ACC112 (cell line): ENCODE measurements around the gene PTPRM.

Experiments used
- H2AFZ ChIP-seq: fragments of 200-600 bp; sonication (generic); one replicate; pipeline ENCODE4 v1.6.0; 2017; ENCODE audit warnings: antibody characterized with exemption, low read length; ENCODE audit not compliant: unreplicated experiment
- H3K27ac ChIP-seq: fragments of 200-600 bp; sonication (generic); 2 replicates; pipeline ENCODE4 v1.5.1; 2014; ENCODE audit warnings: low read depth, mild to moderate bottlenecking, antibody characterized with exemption, low read length, moderate library complexity
- H3K27me3 ChIP-seq: fragments of 200-600 bp; sonication (generic); 2 replicates; pipeline ENCODE4 v1.6.1; 2014; ENCODE audit warnings: mild to moderate bottlenecking, antibody characterized with exemption, low read length, moderate library complexity, mixed read lengths; ENCODE audit not compliant: insufficient read depth
- H3K36me3 ChIP-seq: fragments of 200-600 bp; sonication (generic); 2 replicates; pipeline ENCODE4 v1.6.1; 2016; ENCODE audit warnings: mild to moderate bottlenecking, antibody characterized with exemption, low read length, moderate library complexity, mixed read lengths; ENCODE audit not compliant: insufficient read depth
- H3K4me1 ChIP-seq: fragments of 200-600 bp; sonication (generic); one replicate; pipeline ENCODE4 v1.6.1; 2016; ENCODE audit warnings: low read length, mixed read lengths; ENCODE audit not compliant: insufficient read depth, unreplicated experiment, control insufficient read depth
- H3K4me3 ChIP-seq: fragments of 200-600 bp; sonication (generic); 2 replicates; pipeline ENCODE4 v1.5.1; 2014; ENCODE audit warnings: mild to moderate bottlenecking, low read depth, low read length
- H3K79me2 ChIP-seq: fragments of 200-600 bp; sonication (generic); one replicate; pipeline ENCODE4 v1.6.0; 2016; ENCODE audit warnings: low read length; ENCODE audit not compliant: control insufficient read depth, unreplicated experiment, insufficient read depth

PTPRM gene

DNA sequence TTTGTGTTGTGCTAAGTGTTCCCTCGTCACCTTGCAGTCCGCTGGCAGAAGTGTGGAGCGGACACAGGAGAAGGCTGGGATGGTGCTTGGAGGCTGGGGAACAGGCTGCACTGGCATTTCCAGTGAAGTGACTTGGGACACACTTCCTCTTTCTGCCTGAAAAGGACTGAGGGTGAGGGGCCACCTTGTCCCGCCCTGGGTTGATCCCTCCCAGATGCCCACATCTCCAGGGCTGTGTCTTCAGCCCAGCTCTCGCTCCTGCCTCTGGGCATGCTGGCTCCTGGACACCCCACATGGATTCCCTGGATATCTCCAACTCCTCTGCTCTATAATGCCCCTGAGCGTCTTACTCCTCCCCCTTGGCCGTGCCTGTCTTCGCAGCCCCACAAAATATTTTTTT lies 412.6 kb downstream of the PTPRM start:
- no peaks in the 10 kb centered on the region for H3K27me3 ChIP-seq
- H2AFZ ChIP-seq: no peak overlapping the region
- no peaks in the 10 kb centered on the region for H3K79me2 ChIP-seq
- H3K27ac ChIP-seq: no peak overlapping the region
- H3K4me3 ChIP-seq: no peak overlapping the region
- H3K36me3 ChIP-seq: no peaks in the 10 kb centered on the region
- H3K4me1 ChIP-seq: no peaks in the 10 kb centered on the region

GRCh38 chr18:7980136-7980535 lies 413.0 kb downstream of the PTPRM start:
- Histone ChIP-seq H2AFZ (no peak overlapping the region), H3K27ac (no peak overlapping the region), H3K36me3 (no peaks in the 10 kb centered on the region), H3K27me3 (no peaks in the 10 kb centered on the region), H3K4me3 (no peak overlapping the region), H3K4me1 (no peaks in the 10 kb centered on the region), H3K79me2 (no peaks in the 10 kb centered on the region)

DNA sequence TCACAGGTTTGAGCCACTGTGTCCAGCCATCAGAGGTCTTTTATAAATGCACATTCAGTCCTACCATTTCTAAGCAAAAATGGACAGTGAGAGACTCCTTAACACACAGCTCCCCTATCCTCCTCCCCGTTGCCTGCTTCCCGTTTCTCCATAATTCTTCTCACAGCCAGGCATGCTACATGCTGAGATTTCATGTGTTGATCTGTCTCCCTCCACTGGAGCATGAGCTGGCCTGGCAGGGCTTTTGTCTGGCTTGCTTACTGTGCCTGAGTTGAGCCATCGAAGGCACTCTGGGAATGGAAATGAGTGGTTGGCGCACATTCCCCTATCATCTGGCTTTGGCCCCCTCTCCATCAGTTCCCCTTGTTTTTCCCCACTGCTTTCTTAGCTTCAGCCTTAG lies 413.5 kb downstream of the PTPRM start:
- H3K27me3 ChIP-seq: no peaks in the 10 kb centered on the region
- no peaks in the 10 kb centered on the region for H3K79me2 ChIP-seq
- H3K4me1 ChIP-seq: no peaks in the 10 kb centered on the region
- no peak overlapping the region for H2AFZ ChIP-seq
- no peaks in the 10 kb centered on the region for H3K36me3 ChIP-seq
- H3K4me3 ChIP-seq: no peak overlapping the region
- no peak overlapping the region for H3K27ac ChIP-seq

- H3K4me3 ChIP-seq: no peak overlapping the region
- no peaks in the 10 kb centered on the region for H3K27me3 ChIP-seq
- no peaks in the 10 kb centered on the region for H3K79me2 ChIP-seq
- H3K36me3 ChIP-seq: no peaks in the 10 kb centered on the region
- no peak overlapping the region for H2AFZ ChIP-seq
- H3K4me1 ChIP-seq: peaks cover 6% of the 10 kb centered on the region
- no peak overlapping the region for H3K27ac ChIP-seq
Observed at GRCh38 chr18:7982216-7982615, 415.1 kb downstream of the PTPRM start.

DNA sequence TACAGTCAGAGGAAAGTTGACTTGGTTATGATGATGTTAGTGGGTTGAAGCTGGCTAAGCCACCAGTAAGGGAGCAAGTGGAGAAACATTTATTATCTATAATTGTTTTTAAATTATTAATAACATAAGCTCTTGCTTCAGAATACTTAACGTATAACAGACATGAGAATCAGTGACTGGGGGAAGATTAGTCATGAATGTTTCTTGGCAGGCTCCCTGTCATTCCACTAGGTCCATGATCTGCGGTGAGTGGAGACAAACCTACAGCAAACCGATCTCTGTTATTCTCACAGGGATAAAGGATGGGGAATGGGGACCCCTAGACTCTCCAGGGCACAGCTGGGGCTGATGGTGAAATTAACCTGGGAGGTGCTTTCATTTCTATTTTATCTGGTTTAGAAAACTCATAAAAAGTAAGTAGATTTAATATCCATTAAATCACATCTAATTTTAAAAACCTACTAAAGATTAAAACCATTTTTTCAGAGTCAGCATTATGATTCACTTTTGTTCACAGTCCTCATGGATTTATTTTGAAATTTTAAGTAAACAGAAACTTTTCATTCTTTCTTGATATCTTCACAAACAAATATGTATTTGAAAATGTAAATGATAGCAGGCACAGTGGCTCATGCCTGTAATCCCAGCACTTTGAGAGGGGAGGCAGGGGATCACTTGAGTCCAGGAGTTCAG lies 420.3 kb downstream of the PTPRM start:
- no peaks in the 10 kb centered on the region; the same call in 1 of the 2 replicates for H3K36me3 ChIP-seq
- H3K27me3 ChIP-seq: no peaks in the 10 kb centered on the region
- H3K27ac ChIP-seq: peak overlapping the region; percentile 68
- H3K79me2 ChIP-seq: peaks cover 11% of the 10 kb centered on the region
- H2AFZ ChIP-seq: no peak overlapping the region
- peaks cover 12% of the 10 kb centered on the region for H3K4me1 ChIP-seq
- no peak overlapping the region for H3K4me3 ChIP-seq

DNA sequence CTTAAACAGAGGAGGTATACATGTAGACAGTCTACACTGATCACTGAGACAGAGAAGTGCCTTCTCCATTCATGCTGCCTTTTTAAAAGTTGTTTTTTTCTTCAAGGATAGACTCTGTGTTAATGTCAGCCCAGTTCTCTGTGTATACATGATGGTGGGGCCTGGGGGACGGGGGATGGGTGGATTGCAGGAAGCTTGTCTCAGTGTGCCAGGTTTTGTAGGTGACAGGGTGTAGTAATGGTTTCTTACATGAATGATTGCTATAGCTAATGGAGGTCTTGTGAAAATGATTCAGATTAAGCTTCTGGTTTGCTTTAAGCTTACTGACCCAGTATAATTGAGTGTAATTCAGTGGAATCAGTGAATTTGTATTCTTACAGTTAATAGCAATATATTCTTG lies 423.6 kb downstream of the PTPRM start:
- Histone ChIP-seq H2AFZ (no peak overlapping the region), H3K79me2 (peaks cover 11% of the 10 kb centered on the region), H3K4me3 (no peak overlapping the region), H3K27me3 (no peaks in the 10 kb centered on the region), H3K27ac (no peak overlapping the region), H3K4me1 (peaks cover 12% of the 10 kb centered on the region), H3K36me3 (peaks cover 3% of the 10 kb centered on the region)

GRCh38 chr18:8001711-8002301 lies 434.7 kb downstream of the PTPRM start:
- Histone ChIP-seq H3K27ac (no peak overlapping the region), H3K4me1 (peaks cover 14% of the 10 kb centered on the region), H3K27me3 (no peaks in the 10 kb centered on the region), H3K79me2 (no peaks in the 10 kb centered on the region), H3K36me3 (no peaks in the 10 kb centered on the region), H2AFZ (no peak overlapping the region), H3K4me3 (no peak overlapping the region)

GRCh38 chr18:8003878-8004675 lies 437.0 kb downstream of the PTPRM start:
- Histone ChIP-seq H3K4me3 (peak overlapping the region; percentile 35; the same call in 1 of the 2 replicates), H3K36me3 (no peaks in the 10 kb centered on the region), H2AFZ (no peak overlapping the region), H3K79me2 (no peaks in the 10 kb centered on the region), H3K27me3 (no peaks in the 10 kb centered on the region), H3K27ac (peak overlapping the region; percentile 43), H3K4me1 (peaks cover 14% of the 10 kb centered on the region)

- Histone ChIP-seq H2AFZ (no peak overlapping the region), H3K79me2 (no peaks in the 10 kb centered on the region), H3K27ac (no peak overlapping the region), H3K27me3 (no peaks in the 10 kb centered on the region), H3K36me3 (no peaks in the 10 kb centered on the region), H3K4me3 (no peak overlapping the region), H3K4me1 (peaks cover 14% of the 10 kb centered on the region)
Observed at GRCh38 chr18:8004792-8005191, 437.7 kb downstream of the PTPRM start.

- no peak overlapping the region for H3K27ac ChIP-seq
- no peaks in the 10 kb centered on the region for H3K79me2 ChIP-seq
Observed at GRCh38 chr18:8005870-8006569, 438.9 kb downstream of the PTPRM start.

More at GRCh38 chr18:8005870-8006569, 438.9 kb downstream of the PTPRM start:
- no peaks in the 10 kb centered on the region for H3K36me3 ChIP-seq
- no peak overlapping the region for H3K4me3 ChIP-seq
- H3K27me3 ChIP-seq: no peaks in the 10 kb centered on the region
- H2AFZ ChIP-seq: no peak overlapping the region
- H3K4me1 ChIP-seq: peaks cover 14% of the 10 kb centered on the region
